ENCODE data around the gene ZNF282.
"Not testable (repeated sequence)": the region's sequence is repeated elsewhere in the genome, so short reads cannot be mapped to it uniquely, and the experiment has no call there.

Gene ZNF282

GRCh38 chr7:149266451-149266850 is 71.1 kb downstream of the ZNF282 start:
- TF ChIP-seq CTCF (IDR thresholded peaks at IDR 0.05; ENCODE audit: borderline replicate concordance, insufficient read depth, low read depth, low read length), result no peak
- H3K4me3 ChIP-seq (ENCODE audit: low read depth, low read length), result no peak overlapping the region

GRCh38 chr7:149267733-149268132 is 72.4 kb downstream of the ZNF282 start:
- H3K4me3 ChIP-seq (ENCODE audit: low read depth, low read length), result no peak overlapping the region
- no peak for TF ChIP-seq CTCF (IDR thresholded peaks at IDR 0.05; ENCODE audit: borderline replicate concordance, insufficient read depth, low read depth, low read length)

GRCh38 chr7:149274424-149274823 is 79.1 kb downstream of the ZNF282 start:
- H3K4me3 ChIP-seq (ENCODE audit: low read depth, low read length), result not testable (repeated sequence)
